Measurements from ENCODE around the gene PPM1E. TPM values are rescaled to one million over a fixed set of nuclear protein-coding genes. Genes with fewer than 3 reads are reported as not detected.

PPM1E gene
- total and polyA plus RNA-seq, 2 donors (not counting 1 experiment from before 2014, with no cell fraction given): not detected

GRCh38 chr17:59004338-59005111 lies 248.9 kb downstream of the PPM1E start:
- ChIA-PET POLR2A (interaction anchor here (1.1 to 1.3 kb wide), 2 partner anchors 417 to 486 kb away, joined by 5 read pairs; no protein-coding TSS in a partner anchor), CTCF (interaction anchor here (0.6 to 10.0 kb wide), 29 partner anchors 9 to 805 kb away, joined by 3 to 199 read pairs (median 3); partner anchors contain the start of genes MTMR4, PRR11, RAD51C and SKA2)
- no peak overlapping the region for H3K4me2 ChIP-seq (replicated peaks; ENCODE audit: low read depth, low read length, poor library complexity, severe bottlenecking)
- DNase-seq: peak; percentile 81
- Mint-ChIP-seq H3K4me3 (peak overlapping the region; percentile 7), H3K27me3 (no peaks in the 10 kb centered on the region), H3K4me1 (peaks cover 28% of the 10 kb centered on the region), H3K9me3 (ENCODE audit: insufficient read depth) (no peaks in the 10 kb centered on the region), H3K27ac (peak overlapping the region; percentile 72)
- no peaks in the 10 kb centered on the region for H3K79me2 ChIP-seq (ENCODE audit: control insufficient read depth, insufficient read depth, low read length)
- no peaks in the 10 kb centered on the region for H3K27me3 ChIP-seq (replicated peaks in 1 of 4; ENCODE audit: control extremely low read depth in 1 of 4, control insufficient read depth in 3 of 4, insufficient read depth in 4 of 4, low read length in 3 of 4)
- WGBS (ENCODE audit: insufficient coverage): no CpG with 5 or more reads among the region's 4 CpGs
- H3K4me3 ChIP-seq (ENCODE audit: control extremely low read depth in 1 of 5, extremely low read depth in 1 of 5, insufficient read depth in 1 of 5, low read depth in 2 of 5, low read length in 4 of 5): no peak overlapping the region
- H4K20me1 ChIP-seq (ENCODE audit: control insufficient read depth, insufficient read depth, low read length, poor library complexity, severe bottlenecking): no peaks in the 10 kb centered on the region
- peak overlapping the region in 1 of 2 donors; percentile 52 for H3K27ac ChIP-seq (ENCODE audit: low read length in 2 of 2)
- no peak for TF ChIP-seq EZH2 (IDR thresholded peaks at IDR 0.05; ENCODE audit: borderline replicate concordance, insufficient read depth, low read depth, low read length, poor library complexity, severe bottlenecking)
- peak; percentile 99 for TF ChIP-seq CTCF (IDR thresholded peaks at IDR 0.05)
- ATAC-seq (ENCODE audit: low read depth): peak; percentile 37
- intact Hi-C loops (cut with micrococcal nuclease): loop anchor here (1.0 to 5.0 kb wide), 4 partner anchors 417 to 486 kb away; no protein-coding TSS in a partner anchor
- no peaks in the 10 kb centered on the region for H3K9me3 ChIP-seq (ENCODE audit: control extremely low read depth in 1 of 3, control insufficient read depth in 2 of 3, insufficient read depth in 1 of 3, low read length in 2 of 3)
- H3K9ac ChIP-seq (ENCODE audit: low read length): no peak overlapping the region
- H3K4me1 ChIP-seq (ENCODE audit: control insufficient read depth in 2 of 2, insufficient read depth in 2 of 2, low read length in 2 of 2): peaks cover 16 to 22% of the 10 kb centered on the region in 2 donors
- peak overlapping the region; percentile 40 for H2AFZ ChIP-seq (ENCODE audit: insufficient read depth, low read depth, low read length, poor library complexity, severe bottlenecking)
- peaks cover 2 to 11% of the 10 kb centered on the region in 2 experiments for H3K36me3 ChIP-seq (replicated peaks in 1 of 2; ENCODE audit: control extremely low read depth in 1 of 2, control insufficient read depth in 1 of 2, extremely low read depth in 1 of 2, insufficient read depth in 2 of 2, low read length in 1 of 2)

- WGBS (ENCODE audit: insufficient coverage): no CpG with 5 or more reads among the region's 2 CpGs
- no peak for ATAC-seq (ENCODE audit: low read depth)
- peaks cover 2 to 28% of the 10 kb centered on the region in 2 experiments for H3K36me3 ChIP-seq (replicated peaks in 1 of 2; ENCODE audit: control extremely low read depth in 1 of 2, control insufficient read depth in 1 of 2, extremely low read depth in 1 of 2, insufficient read depth in 2 of 2, low read length in 1 of 2)
Observed at GRCh38 chr17:59007995-59008394, 252.3 kb downstream of the PPM1E start.

More at GRCh38 chr17:59007995-59008394, 252.3 kb downstream of the PPM1E start:
- Mint-ChIP-seq H3K27ac (no peak overlapping the region), H3K4me3 (no peak overlapping the region), H3K4me1 (peaks cover 5% of the 10 kb centered on the region), H3K27me3 (no peaks in the 10 kb centered on the region), H3K9me3 (ENCODE audit: insufficient read depth) (no peaks in the 10 kb centered on the region)
- H3K4me1 ChIP-seq (ENCODE audit: control insufficient read depth in 2 of 2, insufficient read depth in 2 of 2, low read length in 2 of 2): no peaks in the 10 kb centered on the region
- no peaks in the 10 kb centered on the region for H3K27me3 ChIP-seq (replicated peaks in 1 of 4; ENCODE audit: control extremely low read depth in 1 of 4, control insufficient read depth in 3 of 4, insufficient read depth in 4 of 4, low read length in 3 of 4)
- ChIA-PET CTCF (interaction anchor here (1.2 to 10.0 kb wide), 5 partner anchors 295 to 691 kb away, joined by 3 to 199 read pairs (median 3); no protein-coding TSS in a partner anchor), POLR2A (no interaction called here)
- H3K4me3 ChIP-seq (ENCODE audit: control extremely low read depth in 1 of 5, extremely low read depth in 1 of 5, insufficient read depth in 1 of 5, low read depth in 2 of 5, low read length in 4 of 5): no peak overlapping the region
- H3K9me3 ChIP-seq (ENCODE audit: control extremely low read depth in 1 of 3, control insufficient read depth in 2 of 3, insufficient read depth in 1 of 3, low read length in 2 of 3): no peaks in the 10 kb centered on the region
- H3K9ac ChIP-seq (ENCODE audit: low read length): no peak overlapping the region
- no peaks in the 10 kb centered on the region for H4K20me1 ChIP-seq (ENCODE audit: control insufficient read depth, insufficient read depth, low read length, poor library complexity, severe bottlenecking)
- H3K4me2 ChIP-seq (replicated peaks; ENCODE audit: low read depth, low read length, poor library complexity, severe bottlenecking): no peak overlapping the region
- H2AFZ ChIP-seq (ENCODE audit: insufficient read depth, low read depth, low read length, poor library complexity, severe bottlenecking): no peak overlapping the region
- TF ChIP-seq CTCF (IDR thresholded peaks at IDR 0.05) (no peak), EZH2 (IDR thresholded peaks at IDR 0.05; ENCODE audit: borderline replicate concordance, insufficient read depth, low read depth, low read length, poor library complexity, severe bottlenecking) (no peak)
- no peak overlapping the region for H3K27ac ChIP-seq (ENCODE audit: low read length in 2 of 2)
- DNase-seq: no peak
- intact Hi-C loops (cut with micrococcal nuclease): no loop called here
- H3K79me2 ChIP-seq (ENCODE audit: control insufficient read depth, insufficient read depth, low read length): no peaks in the 10 kb centered on the region

All from B cell (primary cell).